ENCODE measurements around the gene MLLT6. TPM values are rescaled to one million over a fixed set of nuclear protein-coding genes. Genes with fewer than 3 reads are reported as not detected.

MLLT6 gene
- total and polyA plus RNA-seq, 2 of the 13 experiments (the other 11 are each of a cell fraction or from before 2014, with no cell fraction given) = 50.7 to 69.5 TPM

GRCh38 chr17:38751808-38752307, 46.8 kb downstream of the MLLT6 start (continued):
- TF ChIP-seq ASH2L (IDR thresholded peaks at IDR 0.05; ENCODE audit: insufficient read length, low read depth, low read length) (no peak), YY1 (IDR thresholded peaks at IDR 0.05; ENCODE audit: insufficient read depth, insufficient replicate concordance, low read depth, low read length) (peak; percentile 85), NFATC3 (CRISPR knock-in tag; IDR thresholded peaks at IDR 0.05) (no peak), PTBP1 (IDR thresholded peaks at IDR 0.05; ENCODE audit: low read depth, low read length, poor library complexity, severe bottlenecking) (peak; percentile 95), SP140L (CRISPR knock-in tag; IDR thresholded peaks at IDR 0.05; ENCODE audit: borderline replicate concordance) (peak; percentile 85), CBFB (CRISPR knock-in tag; IDR thresholded peaks at IDR 0.05) (peak; percentile 82), GMEB2 (CRISPR knock-in tag; IDR thresholded peaks at IDR 0.05; ENCODE audit: low read depth) (0 out of 2 replicates have a peak, but pooled peaks have one; percentile 55), ZNF383 (CRISPR knock-in tag; IDR thresholded peaks at IDR 0.05; ENCODE audit: borderline replicate concordance) (peak; percentile 23; the same call in 1 of the 2 replicates), TOPORS (CRISPR knock-in tag; IDR thresholded peaks at IDR 0.05) (peak; percentile 76; the same call in 1 of the 2 replicates), ZFP91 (CRISPR knock-in tag; IDR thresholded peaks at IDR 0.05; ENCODE audit: borderline replicate concordance) (no peak; the same call in 1 of the 2 replicates), TP53 (CRISPR knock-in tag; conservative IDR thresholded peaks at IDR 0.05) (no peak)
- TF ChIP-seq, protein P1, sequence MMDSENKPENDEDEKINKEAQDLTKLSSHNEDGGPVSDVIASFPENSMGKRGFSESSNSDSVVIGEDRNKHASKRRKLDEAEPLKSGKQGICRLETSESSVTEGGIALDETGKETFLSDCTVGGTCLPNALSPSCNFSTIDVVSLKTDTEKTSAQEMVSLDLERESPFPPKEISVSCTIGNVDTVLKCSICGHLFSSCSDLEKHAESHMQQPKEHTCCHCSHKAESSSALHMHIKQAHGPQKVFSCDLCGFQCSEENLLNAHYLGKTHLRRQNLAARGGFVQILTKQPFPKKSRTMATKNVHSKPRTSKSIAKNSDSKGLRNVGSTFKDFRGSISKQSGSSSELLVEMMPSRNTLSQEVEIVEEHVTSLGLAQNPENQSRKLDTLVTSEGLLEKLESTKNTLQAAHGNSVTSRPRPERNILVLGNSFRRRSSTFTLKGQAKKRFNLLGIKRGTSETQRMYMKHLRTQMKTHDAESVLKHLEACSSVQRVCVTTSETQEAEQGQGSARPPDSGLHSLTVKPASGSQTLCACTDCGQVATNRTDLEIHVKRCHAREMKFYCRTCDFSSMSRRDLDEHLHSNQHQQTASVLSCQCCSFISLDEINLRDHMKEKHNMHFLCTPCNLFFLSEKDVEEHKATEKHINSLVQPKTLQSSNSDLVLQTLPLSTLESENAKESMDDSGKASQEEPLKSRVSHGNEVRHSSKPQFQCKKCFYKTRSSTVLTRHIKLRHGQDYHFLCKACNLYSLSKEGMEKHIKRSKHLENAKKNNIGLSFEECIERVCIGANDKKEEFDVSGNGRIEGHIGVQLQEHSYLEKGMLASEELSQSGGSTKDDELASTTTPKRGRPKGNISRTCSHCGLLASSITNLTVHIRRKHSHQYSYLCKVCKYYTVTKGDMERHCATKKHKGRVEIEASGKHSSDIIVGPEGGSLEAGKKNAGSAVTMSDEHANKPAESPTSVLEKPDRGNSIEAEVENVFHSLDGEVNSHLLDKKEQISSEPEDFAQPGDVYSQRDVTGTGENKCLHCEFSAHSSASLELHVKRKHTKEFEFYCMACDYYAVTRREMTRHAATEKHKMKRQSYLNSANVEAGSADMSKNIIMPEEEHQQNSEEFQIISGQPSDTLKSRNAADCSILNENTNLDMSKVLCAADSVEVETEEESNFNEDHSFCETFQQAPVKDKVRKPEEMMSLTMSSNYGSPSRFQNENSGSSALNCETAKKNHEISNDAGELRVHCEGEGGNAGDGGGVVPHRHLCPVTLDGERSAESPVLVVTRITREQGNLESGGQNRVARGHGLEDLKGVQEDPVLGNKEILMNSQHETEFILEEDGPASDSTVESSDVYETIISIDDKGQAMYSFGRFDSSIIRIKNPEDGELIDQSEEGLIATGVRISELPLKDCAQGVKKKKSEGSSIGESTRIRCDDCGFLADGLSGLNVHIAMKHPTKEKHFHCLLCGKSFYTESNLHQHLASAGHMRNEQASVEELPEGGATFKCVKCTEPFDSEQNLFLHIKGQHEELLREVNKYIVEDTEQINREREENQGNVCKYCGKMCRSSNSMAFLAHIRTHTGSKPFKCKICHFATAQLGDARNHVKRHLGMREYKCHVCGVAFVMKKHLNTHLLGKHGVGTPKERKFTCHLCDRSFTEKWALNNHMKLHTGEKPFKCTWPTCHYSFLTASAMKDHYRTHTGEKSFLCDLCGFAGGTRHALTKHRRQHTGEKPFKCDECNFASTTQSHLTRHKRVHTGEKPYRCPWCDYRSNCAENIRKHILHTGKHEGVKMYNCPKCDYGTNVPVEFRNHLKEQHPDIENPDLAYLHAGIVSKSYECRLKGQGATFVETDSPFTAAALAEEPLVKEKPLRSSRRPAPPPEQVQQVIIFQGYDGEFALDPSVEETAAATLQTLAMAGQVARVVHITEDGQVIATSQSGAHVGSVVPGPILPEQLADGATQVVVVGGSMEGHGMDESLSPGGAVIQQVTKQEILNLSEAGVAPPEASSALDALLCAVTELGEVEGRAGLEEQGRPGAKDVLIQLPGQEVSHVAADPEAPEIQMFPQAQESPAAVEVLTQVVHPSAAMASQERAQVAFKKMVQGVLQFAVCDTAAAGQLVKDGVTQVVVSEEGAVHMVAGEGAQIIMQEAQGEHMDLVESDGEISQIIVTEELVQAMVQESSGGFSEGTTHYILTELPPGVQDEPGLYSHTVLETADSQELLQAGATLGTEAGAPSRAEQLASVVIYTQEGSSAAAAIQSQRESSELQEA (CRISPR knock-in tag; IDR thresholded peaks at IDR 0.05; ENCODE audit: not compliant biosample characterization) = no peak
- TF ChIP-seq, protein P2, sequence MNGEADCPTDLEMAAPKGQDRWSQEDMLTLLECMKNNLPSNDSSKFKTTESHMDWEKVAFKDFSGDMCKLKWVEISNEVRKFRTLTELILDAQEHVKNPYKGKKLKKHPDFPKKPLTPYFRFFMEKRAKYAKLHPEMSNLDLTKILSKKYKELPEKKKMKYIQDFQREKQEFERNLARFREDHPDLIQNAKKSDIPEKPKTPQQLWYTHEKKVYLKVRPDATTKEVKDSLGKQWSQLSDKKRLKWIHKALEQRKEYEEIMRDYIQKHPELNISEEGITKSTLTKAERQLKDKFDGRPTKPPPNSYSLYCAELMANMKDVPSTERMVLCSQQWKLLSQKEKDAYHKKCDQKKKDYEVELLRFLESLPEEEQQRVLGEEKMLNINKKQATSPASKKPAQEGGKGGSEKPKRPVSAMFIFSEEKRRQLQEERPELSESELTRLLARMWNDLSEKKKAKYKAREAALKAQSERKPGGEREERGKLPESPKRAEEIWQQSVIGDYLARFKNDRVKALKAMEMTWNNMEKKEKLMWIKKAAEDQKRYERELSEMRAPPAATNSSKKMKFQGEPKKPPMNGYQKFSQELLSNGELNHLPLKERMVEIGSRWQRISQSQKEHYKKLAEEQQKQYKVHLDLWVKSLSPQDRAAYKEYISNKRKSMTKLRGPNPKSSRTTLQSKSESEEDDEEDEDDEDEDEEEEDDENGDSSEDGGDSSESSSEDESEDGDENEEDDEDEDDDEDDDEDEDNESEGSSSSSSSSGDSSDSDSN (CRISPR knock-in tag; IDR thresholded peaks at IDR 0.05) = peak; percentile 63

All from HepG2 (cell line).